Hematopoietic multipotent progenitor cell treated with erythropoietin and hydrocortisone succinate and interleukin-3 and kit ligand, for 17 days (in vitro differentiated cells): ENCODE data around the gene AMER3.
"Not testable (repeated sequence)": the region's sequence is repeated elsewhere in the genome, so short reads cannot be mapped to it uniquely, and the experiment has no call there.

Source experiments
- DNase-seq: peaks from one replicate; pipeline ENCODE4 v3.0.0-alpha.2; 2015; ENCODE audit warnings: low spot score

AMER3 gene, protein sequence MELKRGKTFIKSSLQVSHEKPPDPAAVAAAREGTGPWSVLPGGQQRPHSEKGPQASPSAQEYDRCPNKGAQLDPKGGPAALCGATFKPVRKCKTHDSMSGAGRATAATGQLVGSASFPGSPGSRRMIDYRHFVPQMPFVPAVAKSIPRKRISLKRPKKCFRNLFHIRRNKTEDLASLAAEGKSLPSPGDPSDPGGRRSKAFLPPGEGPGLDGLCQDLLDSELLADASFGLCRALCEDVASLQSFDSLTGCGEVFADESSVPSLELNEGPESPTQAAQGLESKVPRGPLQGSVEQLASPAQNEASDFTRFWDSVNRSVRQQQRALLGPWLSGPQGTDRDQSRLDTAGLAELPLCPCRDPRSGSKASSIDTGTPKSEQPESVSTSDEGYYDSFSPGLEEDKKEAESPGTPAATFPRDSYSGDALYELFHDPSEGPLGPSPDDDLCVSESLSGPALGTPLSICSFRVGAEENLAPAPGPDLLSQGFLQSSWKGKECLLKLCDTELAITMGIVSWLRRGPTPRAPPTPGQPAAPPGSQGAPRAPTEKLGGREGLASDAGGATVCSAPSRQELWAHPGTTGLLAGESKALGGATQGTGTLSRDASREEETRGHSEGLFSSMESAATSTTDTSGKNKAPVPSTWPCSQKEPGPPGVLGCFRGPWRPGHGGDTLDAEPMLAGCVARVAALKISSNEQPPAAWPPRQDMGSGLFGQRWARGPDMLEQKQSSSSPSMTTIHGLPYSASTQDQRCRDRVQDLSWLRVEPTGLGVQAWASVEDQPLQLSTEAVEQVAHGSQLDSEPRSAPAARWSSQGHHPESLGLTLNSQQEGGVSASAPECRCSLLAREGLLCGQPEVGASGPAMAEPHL

DNA sequence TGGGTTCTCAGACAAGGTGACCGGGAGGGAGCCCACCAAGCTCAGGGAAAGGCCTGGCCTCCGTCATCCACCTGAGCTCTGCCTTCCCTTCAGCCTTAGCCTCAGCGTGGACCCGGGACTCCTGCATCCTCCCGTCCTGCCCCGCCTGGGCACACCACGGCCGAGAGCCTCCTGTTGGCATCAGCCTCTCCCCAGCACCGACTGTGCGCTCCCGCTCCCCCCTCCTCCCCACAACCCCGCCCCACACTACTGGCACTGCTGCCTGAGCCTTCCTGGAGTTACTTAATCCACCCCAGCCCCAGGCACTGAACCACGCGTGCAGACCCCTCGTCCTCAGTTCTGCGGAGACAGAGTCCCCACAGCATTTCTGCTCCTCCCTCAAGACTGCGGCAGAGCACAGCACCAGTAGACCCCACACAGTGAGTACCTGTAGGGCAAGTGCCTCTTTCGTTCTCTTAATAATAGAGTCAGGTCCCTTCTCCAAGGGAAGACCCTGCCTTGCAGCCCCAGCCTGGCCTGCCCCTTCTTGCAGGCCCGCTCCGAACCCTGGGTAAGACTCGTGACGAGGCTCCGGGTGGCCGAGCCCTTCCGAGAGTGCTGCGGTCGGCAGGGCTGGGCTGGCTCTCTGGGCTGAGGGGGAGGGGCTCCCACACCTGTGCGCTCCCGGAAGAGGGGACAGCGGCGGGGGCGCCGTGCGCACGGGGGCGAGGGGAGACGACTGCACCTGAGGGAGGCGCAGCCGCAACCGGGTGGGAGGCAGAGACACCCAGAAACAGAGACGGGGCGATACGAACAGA lies at the start of gene AMER3:
Gene AMER3, plus strand, starts transcription at position 285 of the 797 bp plus-strand sequence. CDS start 6,533 bp downstream, outside the sequence.
- no peak for DNase-seq

DNA sequence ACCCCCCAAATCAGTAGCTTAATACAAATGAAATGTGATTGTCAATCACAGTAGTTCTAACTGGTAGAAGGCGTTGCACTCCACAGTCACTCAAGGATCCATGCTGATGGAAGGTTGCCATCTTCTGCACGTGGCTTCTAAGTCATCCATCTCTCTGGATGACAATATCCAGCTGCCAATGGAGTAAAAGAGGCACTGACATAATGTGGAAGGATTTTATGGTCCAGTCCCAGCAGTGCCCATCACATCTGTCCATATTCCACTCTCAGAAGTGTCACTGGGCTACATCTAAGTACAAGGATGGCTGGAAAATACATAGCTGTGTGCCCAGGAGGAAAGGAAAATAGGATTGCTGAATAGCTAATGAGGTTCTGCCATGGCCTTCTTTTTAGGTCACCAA lies 40.5 kb upstream of the AMER3 start:
- not testable (repeated sequence) for DNase-seq

GRCh38 chr2:130720036-130720435 lies 35.3 kb upstream of the AMER3 start:
- no peak for DNase-seq

- DNase-seq: no peak
Observed at GRCh38 chr2:130720528-130720927, 34.8 kb upstream of the AMER3 start.

- no peak for DNase-seq
Observed at GRCh38 chr2:130724455-130724854, 30.9 kb upstream of the AMER3 start.

GRCh38 chr2:130726614-130727180 lies 28.6 kb upstream of the AMER3 start:
- no peak for DNase-seq

DNA sequence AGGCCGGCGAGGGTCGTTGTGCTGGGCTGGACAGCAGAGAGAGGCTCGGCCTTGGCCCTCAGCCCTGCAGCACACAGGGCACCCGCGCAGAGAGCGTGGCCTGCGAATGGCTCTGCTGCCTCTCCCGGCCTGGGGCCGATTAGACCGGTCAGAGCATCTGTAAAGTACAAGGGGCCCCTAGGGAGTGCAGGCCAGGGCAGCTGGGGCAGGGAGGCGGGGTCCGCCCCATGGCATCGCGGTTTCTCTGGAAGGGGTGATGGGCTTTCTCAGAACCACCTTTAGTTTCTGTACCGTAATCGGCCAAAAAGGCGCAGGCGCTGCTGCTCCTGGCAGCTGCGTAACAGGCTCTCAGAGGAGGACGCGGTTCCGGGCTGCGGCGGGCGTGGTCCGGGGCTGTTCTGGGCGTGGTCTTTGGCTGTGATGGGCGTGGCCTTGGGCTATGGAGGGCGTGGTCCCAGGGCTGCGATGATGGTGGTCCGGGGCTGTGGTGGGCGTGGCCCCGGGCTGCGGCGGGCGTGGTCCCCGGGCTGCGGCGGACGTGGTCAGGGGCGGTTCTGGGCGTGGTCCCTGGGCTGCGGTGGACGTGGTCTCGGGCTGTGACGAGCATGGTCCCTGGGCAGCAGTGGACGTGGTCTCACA lies 27.9 kb upstream of the AMER3 start:
- DNase-seq: peak; percentile 56

GRCh38 chr2:130728007-130728454 lies 27.3 kb upstream of the AMER3 start:
- no peak for DNase-seq

GRCh38 chr2:130728549-130729316 lies 26.6 kb upstream of the AMER3 start, which contains the start of gene GPR148:
Gene GPR148 (plus strand): TSS chr2:130729070. CDS start chr2:130729152, 82 bp downstream.
- DNase-seq: no peak

DNA sequence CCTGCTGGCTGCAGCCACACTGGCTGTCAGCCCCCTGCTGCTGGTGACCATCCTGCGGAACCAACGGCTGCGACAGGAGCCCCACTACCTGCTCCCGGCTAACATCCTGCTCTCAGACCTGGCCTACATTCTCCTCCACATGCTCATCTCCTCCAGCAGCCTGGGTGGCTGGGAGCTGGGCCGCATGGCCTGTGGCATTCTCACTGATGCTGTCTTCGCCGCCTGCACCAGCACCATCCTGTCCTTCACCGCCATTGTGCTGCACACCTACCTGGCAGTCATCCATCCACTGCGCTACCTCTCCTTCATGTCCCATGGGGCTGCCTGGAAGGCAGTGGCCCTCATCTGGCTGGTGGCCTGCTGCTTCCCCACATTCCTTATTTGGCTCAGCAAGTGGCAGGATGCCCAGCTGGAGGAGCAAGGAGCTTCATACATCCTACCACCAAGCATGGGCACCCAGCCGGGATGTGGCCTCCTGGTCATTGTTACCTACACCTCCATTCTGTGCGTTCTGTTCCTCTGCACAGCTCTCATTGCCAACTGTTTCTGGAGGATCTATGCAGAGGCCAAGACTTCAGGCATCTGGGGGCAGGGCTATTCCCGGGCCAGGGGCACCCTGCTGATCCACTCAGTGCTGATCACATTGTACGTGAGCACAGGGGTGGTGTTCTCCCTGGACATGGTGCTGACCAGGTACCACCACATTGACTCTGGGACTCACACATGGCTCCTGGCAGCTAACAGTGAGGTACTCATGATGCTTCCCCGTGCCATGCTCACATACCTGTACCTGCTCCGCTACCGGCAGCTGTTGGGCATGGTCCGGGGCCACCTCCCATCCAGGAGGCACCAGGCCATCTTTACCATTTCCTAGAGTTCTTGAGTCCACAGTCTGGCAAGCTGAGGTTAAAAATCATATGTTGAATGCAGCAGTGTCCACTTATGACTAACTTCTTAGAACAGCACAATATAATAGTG lies 25.7 kb upstream of the AMER3 start:
- no peak for DNase-seq

DNA sequence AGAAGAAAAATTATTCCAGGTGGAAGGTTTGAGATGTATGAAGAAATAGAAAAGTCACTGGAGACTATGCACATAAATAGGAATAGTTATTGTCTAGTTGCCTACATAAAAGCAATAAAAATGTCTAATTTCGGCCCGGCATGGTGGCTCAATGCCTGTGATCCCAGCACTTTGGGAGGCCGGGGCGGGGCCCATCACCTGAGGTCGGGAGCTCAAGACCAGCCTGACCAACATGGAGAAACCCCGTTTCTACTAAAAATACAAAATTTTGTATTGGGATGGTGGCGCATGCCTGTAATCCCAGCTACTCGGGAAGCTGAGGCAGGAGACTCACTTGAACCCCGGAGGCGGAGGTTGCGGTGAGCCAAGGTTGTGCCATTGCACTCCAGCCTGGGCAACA lies 23.1 kb upstream of the AMER3 start:
- DNase-seq: not testable (repeated sequence)

DNA sequence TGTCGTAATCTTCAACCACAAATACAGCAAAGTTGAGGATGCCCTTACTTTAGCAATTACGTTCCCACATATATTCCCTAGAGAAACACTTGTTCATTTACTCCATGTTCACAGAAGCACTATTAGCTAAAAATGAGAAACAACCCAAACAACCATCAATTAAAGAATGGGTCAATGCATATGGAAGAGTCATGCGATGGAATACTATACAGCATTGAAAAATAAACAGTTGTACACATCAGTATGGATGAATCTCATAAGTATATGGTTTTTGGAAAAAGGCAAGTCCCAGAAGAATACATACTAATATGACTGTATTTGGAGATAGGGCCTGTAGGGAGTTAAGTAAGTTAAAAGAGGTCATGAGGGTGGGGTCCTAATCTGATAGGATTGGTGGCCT lies 20.1 kb upstream of the AMER3 start:
- DNase-seq: no peak

GRCh38 chr2:130736487-130736886 lies 18.9 kb upstream of the AMER3 start:
- DNase-seq: no peak

DNA sequence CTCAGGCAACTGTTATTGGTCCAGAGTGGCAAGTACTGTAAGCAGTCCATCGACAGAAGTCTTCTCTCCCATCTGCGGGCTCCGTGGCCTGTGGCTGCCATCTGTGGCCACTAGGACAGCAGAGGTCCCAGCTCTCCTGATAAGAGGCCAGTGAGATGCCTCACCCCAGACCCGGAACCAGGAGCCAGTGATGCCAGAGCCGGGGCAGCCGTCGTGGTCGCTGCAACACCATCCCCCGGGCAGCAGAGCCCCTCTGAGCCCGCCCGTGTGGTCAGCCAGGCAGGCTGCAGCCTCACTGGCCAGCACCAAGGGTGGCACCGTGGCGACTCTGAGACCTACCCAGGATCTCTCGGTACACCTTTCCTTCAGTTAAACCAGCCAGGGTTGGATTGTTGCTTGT lies 17.7 kb upstream of the AMER3 start:
- no peak for DNase-seq

- DNase-seq: no peak
Observed at GRCh38 chr2:130740671-130741070, 14.7 kb upstream of the AMER3 start.

DNA sequence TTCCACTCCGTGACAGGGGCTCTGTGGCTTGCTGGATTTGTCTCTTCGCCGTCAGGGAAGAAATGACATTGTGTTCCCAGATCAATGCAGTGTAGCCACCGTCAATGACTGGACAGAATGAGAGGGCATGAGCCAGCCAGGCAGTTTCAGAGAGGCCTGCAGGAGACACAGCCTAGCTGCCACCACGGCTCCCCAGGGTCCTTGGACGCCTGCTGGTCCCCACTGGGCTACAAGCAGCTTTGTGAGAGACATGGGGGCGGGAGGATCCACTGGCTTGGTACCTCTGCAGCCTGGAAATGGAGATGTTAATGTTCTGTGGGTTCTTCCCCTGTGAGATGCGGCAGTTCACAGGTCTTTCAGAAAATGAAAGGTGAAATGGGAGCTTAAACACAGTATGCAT lies 12.1 kb upstream of the AMER3 start:
- no peak for DNase-seq

DNA sequence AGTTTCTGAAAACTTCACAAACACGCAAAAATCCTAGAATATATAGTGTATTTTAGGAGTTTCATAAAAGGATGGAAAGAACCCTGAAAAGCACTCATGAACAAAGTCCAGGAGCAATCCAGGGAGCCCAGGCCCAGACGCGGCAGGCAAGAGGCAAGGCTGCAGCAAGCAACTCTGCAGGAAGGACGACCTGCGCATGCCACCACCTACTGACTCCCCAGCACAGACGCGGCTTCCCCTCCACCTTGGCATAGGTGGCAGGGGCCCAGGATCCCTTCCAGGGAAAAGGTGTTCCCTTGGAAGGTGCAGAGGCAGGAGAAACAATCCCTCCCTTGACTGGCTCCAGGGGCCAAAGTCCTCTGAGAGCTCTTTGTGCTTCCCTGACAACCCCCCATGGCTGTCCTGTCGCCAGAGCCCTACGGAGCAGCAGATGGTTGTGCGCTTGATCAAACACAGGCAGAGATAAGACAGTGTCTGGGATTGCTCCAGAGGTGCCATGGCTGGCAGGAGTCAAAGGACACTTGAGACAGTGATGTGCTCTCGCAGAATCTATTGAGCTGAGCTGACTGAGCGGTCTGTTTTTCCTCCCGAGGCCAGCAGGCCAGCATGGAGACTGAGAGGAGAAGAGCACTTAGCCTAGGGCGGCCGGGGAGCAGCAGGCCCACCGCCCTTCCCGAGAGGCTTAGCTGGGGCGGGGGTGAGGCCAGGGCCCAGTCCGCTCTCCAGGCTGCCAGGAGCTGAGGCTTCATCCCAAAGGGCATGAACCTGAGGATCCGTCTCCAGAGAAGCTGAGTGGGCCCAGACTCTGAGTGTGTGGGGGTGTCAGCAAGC lies 10.8 kb upstream of the AMER3 start:
- DNase-seq: no peak

- DNase-seq: no peak
Observed at GRCh38 chr2:130749078-130749477, 6.3 kb upstream of the AMER3 start.
